Fibroblast of mammary gland (primary cell): ENCODE data around the gene SLC13A2.

Experiments used
- DNase-seq: peaks from one replicate; pipeline ENCODE4 v3.0.0-alpha.2; 2010; ENCODE audit warnings: low read depth
- H3K4me3 ChIP-seq: 2 replicates; pipeline ENCODE4 v1.5.1; 2011; ENCODE audit warnings: low read depth, mild to moderate bottlenecking, low read length, moderate library complexity; ENCODE audit not compliant: control insufficient read depth
- CTCF ChIP-seq: conservative IDR thresholded peaks from 2 replicates; pipeline ENCODE4 v1.5.1; 2011; ENCODE audit warnings: low read depth, low read length, inconsistent platforms; ENCODE audit not compliant: control insufficient read depth, insufficient read depth

SLC13A2 gene

GRCh38 chr17:28537219-28537610 is 63.8 kb downstream of the SLC13A2 start:
- no peak overlapping the region for H3K4me3 ChIP-seq
- no peak for TF ChIP-seq CTCF
- no peak for DNase-seq

GRCh38 chr17:28538296-28538895 is 65.0 kb downstream of the SLC13A2 start:
- TF ChIP-seq CTCF = no peak
- no peak overlapping the region for H3K4me3 ChIP-seq
- DNase-seq = no peak

DNA sequence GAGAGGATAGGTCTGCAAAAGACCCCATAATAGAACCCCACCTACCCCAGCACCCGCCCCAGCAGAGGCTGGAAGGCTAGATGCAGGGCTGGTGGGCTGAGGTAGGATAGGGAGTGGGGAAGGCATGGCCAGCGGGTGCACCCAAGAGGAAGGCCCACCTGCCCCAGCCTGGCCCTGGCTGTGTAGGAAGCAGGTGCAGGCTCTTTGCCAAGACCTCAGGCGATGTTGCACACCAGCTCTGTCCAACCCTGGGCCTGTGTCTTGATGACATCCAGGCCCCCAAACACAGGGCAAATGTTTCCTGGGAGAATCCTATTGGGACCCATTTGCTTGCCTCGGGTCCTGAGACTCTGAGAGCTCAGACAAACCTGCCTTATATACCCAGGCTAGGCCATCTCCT is 66.8 kb downstream of the SLC13A2 start:
- DNase-seq = no peak
- H3K4me3 ChIP-seq = no peak overlapping the region
- no peak for TF ChIP-seq CTCF

DNA sequence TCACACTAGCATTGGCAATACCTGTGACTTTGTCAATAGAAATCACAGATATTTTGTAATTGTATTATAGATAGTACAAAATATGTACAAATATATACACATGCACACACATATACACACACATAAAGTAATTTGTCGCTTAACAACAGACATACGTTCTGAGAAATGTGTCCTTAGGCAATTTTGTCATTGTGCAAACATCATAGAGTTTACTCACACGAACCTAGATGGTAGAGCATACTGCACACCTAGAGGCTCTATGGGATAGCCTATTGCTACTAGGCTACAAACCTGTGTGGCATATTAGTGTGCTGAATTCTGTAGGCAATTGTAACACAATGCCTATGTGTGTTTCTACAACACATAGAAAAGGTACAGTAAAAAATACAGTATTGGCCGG is 68.0 kb downstream of the SLC13A2 start:
- H3K4me3 ChIP-seq = no peak overlapping the region
- no peak for TF ChIP-seq CTCF
- DNase-seq = no peak

DNA sequence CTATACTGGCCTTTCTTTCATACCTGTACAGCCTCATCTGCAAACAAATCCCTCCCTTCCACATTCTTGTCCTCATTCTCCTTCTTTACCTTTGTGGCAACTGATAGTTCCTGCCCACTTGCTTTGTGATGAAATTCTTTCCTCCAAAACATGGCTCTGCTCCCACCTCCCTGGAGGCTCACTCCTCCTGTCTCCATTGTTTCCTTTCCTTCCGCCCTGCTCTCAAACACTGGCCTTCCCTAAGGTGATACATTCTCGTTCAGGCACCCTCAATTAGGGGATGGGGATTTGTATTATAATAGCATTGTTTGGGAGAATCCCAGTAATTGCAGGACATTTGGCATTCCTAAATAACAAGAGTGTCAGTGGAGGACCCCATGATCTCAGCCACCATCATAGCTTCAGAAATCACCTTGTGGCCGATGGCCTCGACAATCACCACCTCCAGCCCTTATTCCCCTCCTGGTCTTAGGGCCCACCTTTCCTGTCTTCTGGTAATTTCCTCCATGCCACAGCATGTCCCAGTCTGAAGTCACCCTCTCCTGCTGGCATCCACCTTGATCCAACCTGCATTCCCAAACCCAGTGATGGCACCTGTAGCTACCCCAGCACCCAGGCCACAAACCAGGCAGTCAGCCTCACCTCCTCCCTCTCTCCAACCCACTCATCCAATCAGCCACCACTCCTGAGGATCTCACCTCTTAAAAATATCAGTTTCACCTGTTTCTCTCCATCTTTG is 71.1 kb downstream of the SLC13A2 start:
- H3K4me3 ChIP-seq = no peak overlapping the region
- TF ChIP-seq CTCF = no peak
- no peak for DNase-seq

DNA sequence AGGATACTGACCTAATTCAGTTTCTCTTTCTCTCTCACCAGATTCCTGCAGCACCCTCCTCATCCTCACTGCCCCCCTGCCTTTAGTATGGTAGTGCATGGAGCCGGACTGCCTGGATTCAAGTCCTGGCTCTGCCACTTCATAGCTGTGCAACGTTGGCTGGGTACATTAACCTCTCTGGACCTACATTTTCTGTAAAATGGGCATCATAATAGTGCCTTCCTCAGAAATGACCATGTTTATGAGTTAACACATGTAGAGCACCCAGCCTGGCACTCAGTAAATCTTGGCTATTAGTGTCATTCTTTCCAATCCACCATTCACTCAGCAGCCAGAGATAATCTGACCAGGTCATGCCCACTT is 71.7 kb downstream of the SLC13A2 start:
- no peak for TF ChIP-seq CTCF

More for the DNA sequence above, 71.7 kb downstream of the SLC13A2 start:
- no peak overlapping the region for H3K4me3 ChIP-seq
- DNase-seq = no peak
